SK-N-DZ (cell line): ENCODE results near the gene HDAC4.

ENCODE experiments used
- DNase-seq: peaks from one replicate; pipeline ENCODE4 v3.0.0-alpha.2; 2015; ENCODE audit warnings: low spot score

HDAC4 gene

GRCh38 chr2:239255628-239256349 lies 145.0 kb downstream of the HDAC4 start:
- DNase-seq: no peak

- DNase-seq: no peak
Observed at GRCh38 chr2:239255218-239255617, 145.6 kb downstream of the HDAC4 start.

GRCh38 chr2:239253701-239254436 lies 147.0 kb downstream of the HDAC4 start:
- no peak for DNase-seq

GRCh38 chr2:239253264-239253663 lies 147.6 kb downstream of the HDAC4 start:
- no peak for DNase-seq

- no peak for DNase-seq
Observed at GRCh38 chr2:239252801-239253200, 148.0 kb downstream of the HDAC4 start.

GRCh38 chr2:239252393-239252792 lies 148.4 kb downstream of the HDAC4 start:
- no peak for DNase-seq

- no peak for DNase-seq
Observed at GRCh38 chr2:239251971-239252370, 148.8 kb downstream of the HDAC4 start.

- no peak for DNase-seq
Observed at GRCh38 chr2:239250216-239251081, 150.4 kb downstream of the HDAC4 start.

GRCh38 chr2:239249776-239250175 lies 151.0 kb downstream of the HDAC4 start:
- peak; percentile 57 for DNase-seq

- DNase-seq: no peak
Observed at GRCh38 chr2:239249048-239249447, 151.8 kb downstream of the HDAC4 start.

- no peak for DNase-seq
Observed at GRCh38 chr2:239247401-239248245, 153.2 kb downstream of the HDAC4 start.

GRCh38 chr2:239246723-239247122 lies 154.1 kb downstream of the HDAC4 start:
- DNase-seq: no peak

GRCh38 chr2:239245872-239246721 lies 154.7 kb downstream of the HDAC4 start:
- DNase-seq: no peak

GRCh38 chr2:239245107-239245506 lies 155.7 kb downstream of the HDAC4 start:
- no peak for DNase-seq

- DNase-seq: no peak
Observed at GRCh38 chr2:239244625-239245024, 156.2 kb downstream of the HDAC4 start.

GRCh38 chr2:239241431-239241960 lies 159.3 kb downstream of the HDAC4 start:
- DNase-seq: no peak

- peak; percentile 67 for DNase-seq
Observed at GRCh38 chr2:239240414-239240881, 160.4 kb downstream of the HDAC4 start.

- DNase-seq: peak; percentile 79
Observed at GRCh38 chr2:239239607-239240413, 161.0 kb downstream of the HDAC4 start.
